Measurements from ENCODE around the gene ZNF214.

ZNF214 gene

DNA sequence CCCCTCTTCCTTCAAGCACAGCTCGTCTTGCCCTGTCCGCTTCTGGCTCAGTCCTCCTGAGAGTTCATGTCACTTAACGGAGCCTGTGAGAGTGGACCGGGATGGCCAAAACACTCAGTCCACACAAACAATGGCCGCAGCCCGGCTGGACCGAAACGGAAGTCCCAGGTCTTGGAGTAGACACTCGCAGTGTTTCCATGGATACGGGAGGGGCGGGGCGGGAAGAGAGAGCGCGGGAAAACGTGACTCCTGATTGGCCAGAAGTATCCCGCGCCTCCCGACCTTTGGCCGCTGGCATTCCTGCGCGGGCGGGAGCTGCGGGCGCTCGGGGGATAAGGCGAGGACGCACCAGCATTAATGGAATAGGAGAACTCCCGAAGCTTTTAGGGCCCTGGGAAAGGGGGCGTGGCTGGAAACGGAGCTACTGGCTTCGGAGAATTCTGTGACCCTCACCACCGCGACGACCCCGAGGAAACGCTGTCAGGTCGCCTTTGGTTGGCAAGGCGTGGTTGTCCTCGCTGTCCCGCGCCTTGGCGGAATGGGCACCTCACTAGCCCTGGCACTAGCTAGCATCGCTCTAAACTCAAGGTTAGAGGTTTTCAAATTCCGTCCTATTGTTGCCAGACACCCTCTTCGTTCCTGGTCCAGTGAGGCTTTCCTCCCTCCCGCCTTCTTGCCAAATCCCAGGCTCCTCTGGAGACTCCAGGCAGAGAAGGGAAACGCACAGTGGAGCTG, at the start of gene ZNF214, which contains the start of gene NLRP14:
ZNF214 (minus strand) TSS at position 164 of the 735 bp plus-strand sequence. CDS start 17,511 bp downstream, outside the sequence.
NLRP14 (plus strand) TSS at position 297 of the 735 bp plus-strand sequence. CDS start 18,108 bp downstream, outside the sequence.
- DNase-seq: peak; percentile 93

DNA sequence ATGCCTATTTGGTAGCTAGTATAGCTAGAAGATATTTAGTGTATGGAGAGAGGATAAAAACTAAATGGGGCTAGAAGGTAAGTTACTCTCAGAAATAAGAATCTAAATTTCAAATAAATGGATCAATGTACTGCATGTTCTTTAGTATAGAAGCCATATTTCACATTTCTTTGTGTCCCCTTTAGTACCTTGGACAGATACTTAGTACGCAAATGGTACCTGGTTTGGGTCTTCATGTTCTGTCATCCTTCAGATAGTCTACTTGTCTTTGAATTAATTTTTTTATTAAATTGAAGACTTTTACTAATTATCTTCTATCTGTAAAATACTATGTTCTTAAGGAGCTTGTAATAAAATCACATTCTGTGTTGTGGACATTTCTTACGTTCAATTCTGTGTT, 42.4 kb upstream of the ZNF214 start:
- DNase-seq: no peak

DNA sequence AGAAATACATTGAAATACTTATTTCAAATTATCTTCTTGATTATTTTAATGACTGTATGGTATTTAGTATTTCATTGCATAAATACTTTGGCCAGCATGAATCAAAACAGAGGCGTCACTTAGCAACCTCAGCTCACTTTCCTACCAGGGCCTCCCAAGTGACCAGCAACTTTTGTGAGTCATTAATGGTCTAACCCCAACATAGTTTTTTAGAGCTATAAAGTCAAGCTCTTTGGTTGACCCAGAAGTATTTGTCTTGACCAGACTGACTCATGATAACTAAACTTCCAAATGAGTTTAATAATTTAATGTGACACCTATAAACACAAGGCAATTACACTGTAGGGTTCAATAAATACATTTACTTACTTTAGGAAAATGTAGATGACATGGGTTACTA, 40.7 kb upstream of the ZNF214 start:
- DNase-seq: no peak

DNA sequence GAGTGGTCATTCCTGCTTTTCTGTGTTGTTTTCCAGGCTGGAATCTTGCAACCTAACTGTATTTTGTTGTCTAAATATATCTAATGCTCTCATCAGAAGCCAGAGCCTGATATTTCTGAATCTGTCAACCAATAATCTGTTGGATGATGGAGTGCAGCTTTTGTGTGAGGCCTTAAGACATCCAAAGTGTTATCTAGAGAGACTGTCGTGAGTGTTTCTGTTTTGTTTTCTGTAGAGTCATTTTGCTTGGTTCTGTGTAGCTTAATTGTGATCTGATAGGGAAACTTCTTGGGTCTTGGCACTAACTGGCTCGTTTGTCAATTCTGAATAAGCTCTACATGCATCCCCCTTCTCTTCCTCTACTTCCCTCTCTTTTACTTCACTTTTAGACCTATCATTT, 37.5 kb upstream of the ZNF214 start:
- no peak for DNase-seq

DNA sequence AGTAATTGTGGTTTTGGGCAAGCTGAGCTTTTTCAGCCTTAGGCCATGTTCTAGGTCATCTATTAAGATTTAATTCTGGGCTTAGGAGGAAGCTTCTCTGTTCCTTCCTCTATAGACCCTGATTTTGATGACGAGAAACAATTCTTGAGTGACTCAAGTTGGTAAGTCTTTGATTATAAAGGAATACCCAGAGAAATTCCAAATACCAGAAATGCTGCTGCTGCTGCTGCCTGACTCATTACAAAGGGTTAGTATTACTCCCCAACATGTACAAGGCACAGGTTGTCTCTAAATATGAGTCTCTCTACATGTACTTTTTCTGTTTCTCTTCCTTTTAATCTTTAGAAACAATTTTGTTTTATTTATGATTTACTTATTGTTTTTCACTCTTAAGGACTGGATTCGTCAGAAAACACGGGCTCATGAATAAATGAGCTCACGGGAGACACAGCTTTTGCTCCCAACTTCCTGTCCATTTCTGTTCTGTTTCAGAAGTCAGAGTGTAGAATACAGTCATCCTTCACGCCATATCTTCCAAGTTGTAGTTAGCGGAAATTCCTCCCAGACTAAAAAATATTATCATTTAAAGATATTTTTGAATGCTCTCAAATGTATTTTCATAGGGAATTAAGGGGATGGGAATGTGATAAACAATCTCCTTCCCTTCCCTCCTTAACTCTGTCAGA, 36.8 kb upstream of the ZNF214 start:
- DNase-seq: no peak

DNA sequence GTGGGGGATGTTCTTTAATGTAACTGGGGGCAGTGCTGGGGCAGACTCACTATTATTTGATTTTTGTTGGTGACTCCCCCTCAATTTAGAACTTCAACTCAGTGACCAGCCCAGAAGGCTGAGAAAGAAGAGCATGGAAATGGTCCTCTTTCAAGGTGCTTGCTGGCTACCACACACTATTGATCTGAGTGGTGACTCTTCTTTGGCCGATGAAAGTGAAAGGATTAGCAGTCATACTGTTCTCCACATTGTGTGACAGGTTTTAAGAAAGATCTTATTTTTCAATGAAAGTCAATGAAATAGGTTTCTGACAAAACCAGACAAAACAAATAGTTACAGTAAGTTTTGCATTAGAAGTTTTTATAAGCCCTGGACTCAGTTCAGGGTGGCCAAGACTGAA, 30.0 kb upstream of the ZNF214 start:
- no peak for DNase-seq

DNA sequence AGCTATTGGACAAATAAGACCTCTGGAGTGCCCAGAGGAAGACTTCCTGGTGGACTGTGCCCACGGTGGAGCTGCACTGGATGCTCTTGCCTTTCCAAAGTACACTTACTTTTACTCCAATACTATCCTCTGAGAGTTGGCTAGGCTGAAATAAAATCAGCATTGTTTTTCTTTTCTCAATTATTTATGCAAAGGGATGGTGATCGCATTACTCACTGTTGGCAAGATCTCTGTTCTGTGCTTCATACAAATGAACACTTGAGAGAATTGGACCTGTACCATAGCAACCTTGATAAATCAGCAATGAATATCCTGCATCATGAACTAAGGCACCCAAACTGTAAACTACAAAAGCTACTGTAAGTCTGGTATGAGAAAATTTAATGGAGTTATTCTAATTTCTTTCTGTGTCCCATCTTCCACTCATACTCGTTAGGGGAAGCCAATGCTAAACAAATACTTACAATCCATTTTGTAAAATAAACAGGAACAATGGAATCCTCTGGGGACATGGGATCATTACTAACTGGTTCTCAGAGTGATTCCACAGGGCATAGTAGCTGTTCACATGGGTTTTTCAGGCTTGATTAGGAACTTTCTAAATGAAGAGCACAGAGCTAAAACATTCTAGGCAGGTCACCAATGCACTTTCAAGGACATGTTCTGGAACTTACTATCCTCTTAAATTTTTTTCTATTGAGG, 26.5 kb upstream of the ZNF214 start:
- DNase-seq: no peak

DNA sequence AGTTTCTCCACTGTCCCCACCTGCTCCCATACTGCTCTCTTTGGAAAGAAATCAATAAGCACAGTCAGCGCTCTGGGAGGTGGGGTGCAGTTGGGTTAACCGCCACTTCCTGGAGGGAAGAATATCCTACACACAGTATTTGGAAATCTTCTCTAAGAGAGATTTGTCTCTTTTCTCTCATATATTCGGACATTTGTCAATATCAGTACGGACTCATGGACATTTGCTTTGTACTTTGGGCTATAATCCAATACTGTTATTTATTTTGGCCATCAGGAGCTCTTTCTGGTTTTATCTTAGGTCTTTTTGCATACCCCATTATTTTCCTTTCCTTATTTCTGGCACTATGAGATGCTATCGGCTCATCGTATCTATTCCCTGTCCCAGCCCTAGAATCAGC, 13.9 kb upstream of the ZNF214 start:
- no peak for DNase-seq

DNA sequence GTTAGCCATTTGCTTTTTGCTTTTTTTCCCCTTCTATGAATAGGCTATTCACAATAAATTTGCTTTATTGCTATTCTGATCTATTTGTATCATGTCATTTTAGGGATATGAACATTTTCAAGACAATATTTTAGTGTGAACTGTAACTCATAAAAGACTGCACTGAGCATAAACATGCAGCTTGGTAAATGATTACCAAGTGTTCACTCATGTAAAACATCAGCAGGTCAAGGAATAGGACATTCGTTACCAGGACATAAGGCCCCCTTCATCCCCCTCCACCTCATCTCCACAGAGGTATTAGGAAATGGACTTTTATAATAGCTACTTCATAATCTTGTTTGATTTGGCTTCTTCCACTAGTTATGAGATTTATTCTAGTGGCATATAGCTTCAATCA, 12.5 kb upstream of the ZNF214 start:
- DNase-seq: no peak

DNA sequence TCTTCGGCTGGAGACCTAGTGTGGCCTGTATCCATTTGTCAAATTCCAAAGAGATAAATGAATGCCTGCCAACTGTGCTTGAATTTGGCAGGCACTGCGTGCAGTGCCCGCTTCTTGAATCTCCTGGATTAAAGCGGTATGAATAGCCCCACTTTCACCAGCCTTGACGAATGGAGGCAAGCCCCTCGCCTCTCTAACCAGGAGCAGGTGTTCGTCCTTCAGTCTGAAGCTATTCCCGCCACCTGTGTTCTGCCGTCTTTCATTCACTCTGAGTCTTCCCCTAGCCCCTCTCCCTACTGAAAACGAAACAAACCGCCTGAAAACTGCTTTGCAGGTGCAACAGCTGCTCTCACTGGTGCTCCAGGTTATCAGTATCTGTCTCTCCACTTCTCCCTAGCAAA, 11.3 kb upstream of the ZNF214 start:
- DNase-seq: no peak

DNA sequence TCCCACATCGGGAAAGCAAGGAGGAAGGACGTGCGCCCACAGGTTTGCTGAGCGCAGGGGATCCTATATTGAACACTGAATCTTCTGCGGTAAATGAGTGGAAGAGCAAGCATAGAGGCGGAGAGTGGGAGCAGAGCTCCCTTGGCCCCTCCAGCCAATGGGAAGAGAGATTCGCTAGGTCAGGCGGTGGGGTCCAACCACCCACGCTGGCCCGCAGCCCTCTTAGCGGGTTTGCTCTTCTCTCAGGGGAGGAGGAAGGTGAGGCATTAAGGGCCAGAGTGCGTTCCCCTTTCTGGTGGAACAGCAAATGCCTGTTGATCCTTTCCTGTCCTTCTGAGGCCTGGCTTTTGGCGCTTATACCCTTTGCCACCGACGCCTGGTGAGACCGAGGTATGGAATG, 10.7 kb upstream of the ZNF214 start:
- no peak for DNase-seq

DNA sequence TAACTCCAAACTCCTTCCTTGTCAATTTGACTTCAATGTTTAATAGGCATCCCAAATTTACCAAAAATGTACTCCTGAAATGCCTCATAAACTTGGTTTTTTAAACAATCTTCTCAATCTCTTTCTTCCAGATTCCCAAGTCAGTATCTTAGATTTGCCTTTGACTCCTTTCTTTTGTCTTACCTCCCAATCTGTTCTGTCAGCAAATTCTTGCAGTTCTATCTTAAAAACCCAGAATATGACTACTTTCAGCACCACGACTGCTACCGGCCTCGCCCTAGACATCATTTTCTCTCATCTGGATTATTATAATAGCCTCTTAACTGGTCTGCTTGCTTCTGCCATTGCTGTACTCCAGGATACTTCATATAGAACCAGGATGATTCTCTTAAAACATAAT, 8.0 kb upstream of the ZNF214 start:
- DNase-seq: no peak

DNA sequence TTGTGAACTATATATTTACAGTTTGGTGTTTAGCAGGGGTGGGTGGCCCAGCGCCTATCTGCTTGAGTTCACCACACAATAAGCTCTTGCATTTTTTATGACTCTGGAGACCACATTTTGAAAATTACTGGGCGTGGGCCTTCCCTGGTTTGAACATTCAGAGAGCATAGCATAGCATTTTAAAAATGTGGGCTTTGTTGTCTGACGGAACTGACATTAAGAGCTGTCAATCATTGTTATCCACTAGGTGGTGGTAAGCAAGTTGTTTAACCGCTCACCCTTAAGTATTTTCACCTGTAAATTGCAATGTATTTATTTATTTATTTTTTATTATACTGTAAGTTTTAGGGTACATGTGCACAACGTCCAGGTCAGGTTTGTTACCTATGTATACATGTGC, 1.2 kb upstream of the ZNF214 start:
- DNase-seq: peak; percentile 60

DNA sequence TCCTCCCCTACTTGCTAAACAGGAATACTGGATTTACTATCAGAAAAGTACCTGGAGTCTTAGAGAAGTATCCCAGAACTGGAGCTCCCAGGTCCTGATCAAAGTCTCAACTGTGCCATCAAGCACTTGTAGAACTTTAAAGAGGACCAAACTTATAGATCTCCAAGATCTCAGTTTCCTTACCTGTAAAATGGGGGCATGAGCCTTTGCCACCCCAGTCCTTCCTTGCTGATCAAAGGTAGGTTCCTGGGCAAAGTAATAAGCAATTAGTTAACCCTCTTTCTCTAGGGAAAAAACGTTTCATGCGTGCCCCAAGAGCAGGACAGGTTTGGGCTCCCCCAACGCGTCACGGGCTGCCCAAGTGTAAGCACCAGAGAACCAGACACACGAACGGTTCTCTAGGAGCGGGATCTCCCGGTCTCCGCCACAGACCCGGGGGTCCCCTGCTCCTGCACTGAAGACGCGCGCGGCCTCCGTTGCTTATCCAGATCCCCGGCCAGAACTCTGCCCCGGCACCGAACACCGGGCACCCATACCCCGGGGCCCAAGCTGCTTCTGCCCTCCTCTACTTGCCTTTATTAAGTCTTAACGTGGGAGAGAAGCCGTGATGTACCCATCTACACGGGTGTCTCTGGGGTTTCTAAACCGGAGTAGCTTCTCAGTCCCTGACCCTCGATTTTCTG, 505 bp downstream of the ZNF214 start:
- no peak for DNase-seq

DNA sequence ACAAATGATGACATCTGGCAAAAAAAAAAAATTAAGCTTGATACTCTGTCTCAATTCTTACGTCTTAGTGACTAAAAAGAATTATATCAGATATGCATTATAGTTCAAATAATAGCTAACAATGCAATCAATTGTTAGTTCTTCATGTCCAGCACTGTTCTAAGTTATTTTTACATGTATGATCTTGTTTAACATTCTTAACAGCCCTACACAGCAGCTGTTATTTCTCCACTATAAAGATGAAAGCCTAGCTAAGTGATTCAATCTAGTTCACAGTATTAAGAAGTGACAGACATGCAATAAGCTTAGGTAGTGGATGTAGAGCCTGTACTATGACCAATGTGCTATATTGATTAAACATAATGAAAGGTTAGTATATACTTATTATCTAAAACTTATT, 4.1 kb downstream of the ZNF214 start:
- DNase-seq: no peak

DNA sequence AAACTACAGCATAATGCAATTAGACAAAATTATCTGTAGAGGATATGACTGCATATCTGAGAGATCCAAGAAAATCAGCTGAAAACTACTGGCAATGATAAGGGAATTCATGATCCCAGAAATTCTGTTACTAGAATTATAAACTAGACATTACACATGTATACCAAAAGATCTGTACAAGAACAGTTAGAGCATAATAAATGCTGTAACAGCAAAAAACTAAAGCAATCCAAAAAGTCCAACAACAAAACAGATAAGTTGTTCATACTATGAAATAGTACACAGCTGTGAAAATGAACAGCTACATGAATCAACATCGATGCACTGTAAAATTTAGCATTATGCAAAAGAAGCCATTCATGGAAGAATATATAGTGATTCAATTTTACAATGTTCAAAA, 6.0 kb downstream of the ZNF214 start:
- no peak for DNase-seq

DNA sequence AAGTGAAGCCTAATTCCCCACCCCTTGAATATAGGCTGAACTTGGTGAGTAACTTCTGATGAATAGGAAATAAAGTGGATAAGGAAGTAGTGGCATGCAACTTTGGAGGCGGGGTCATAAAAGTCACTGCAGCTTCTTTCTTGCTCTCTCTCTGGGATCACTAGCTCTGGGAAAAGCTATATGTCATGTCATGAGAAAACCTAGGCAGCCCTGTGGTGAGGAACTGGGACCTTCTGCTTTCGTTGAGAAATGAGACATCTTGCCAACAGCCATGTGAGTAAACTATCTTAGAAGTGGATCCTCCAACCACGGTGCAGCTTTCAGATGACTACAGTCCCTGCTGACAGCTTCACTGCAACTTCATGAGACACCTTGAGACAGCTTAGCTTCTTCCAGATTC, 15.7 kb downstream of the ZNF214 start:
- no peak for DNase-seq

DNA sequence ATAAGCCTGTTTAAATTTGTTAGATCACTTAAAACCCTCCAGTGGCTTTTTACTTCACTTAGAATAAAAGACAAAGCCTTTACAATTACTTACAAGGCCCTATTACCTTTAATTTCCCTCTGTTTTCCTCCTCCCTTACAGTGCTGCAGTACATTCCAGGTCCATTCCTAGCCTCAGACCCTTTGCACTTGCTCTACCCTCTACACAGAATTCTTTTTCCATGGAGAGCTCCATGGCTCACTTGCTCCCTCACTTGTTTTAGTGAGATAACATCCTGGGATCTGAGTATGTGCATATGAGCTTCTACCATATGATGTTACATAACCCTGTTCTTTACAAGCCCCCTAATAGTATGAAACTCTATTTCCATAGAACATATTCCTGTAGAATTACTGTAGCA, 24.4 kb downstream of the ZNF214 start:
- DNase-seq: no peak

DNA sequence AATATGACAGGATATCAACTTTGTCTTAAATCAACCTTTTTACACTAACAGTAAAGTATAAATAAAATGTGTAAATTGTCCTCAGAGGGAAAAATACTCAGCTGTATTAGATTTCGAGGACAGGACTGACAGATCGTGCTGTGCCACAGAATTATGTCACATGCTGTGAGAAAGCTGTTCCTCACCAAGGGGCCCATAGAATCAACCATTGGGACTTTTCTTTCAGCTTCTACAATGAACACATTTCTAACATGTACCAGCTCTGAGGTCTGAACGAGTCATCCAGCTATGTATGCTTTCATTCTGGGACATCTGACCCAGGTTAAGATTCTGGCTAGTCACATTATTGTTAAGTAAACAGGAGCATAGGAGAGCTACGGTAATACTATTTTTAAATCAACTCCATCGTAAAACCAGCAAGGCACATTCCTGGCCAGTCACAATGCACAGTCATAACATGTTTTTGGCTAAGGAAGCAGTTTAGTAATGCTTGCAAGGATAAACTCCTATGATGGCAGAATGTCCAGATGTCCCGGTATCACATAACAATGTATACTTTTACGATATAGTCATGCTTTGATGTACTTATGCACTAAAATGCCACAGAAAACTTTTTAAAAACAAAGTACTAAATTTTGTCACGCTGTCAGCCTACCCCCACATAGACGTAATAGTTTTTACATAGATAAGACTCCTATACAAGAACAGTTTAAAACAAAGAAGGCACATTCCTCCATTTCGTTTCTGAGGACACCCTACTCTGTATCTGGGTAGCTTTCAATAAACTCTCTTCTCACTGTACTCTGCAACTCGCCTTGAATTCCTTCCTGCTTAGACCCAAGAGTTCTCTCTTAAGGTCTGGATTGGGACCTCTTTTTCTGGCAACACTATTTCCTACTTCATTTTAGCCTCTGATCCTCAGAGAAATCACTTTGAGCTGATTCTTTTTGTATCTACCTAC, 27.4 kb downstream of the ZNF214 start:
- no peak for DNase-seq

DNA sequence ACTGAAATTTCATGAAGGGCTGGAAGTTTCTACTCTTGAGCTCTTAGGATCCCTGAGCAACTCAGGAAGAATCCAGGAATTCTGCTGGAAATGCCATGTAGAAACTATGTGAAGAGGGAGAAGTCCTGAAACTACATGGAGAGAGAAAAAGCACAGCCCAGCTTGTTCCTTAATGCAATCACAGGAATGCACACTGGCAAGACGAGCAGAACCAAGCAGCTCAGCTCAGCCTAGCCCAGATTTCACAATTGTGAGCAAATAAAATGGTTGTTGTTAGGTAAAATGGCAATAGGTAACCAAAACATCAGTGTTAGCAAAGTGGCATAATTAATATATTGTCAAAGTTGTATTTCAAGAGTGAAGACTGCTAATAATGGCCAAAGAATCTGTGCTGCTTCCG, 28.1 kb downstream of the ZNF214 start:
- no peak for DNase-seq

DNA sequence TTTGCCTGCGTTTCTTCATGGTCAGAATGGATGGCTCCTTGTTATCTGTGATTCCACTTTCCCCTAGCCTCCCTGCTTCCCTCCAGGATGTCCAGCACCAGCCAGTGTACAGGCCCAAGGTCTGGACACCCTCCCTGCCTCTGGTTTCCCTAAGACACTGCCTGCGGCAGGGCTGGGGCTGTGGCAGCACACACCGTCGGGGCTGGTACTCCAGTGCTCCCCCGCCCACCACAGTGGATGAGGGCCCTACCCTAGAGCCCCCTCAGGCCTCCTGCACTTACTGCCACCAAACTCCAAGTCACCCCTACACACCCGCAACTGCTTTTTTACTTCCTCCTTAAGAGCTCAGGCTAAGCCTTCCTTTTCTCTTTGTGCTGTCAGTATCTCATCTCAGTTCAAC, 28.9 kb downstream of the ZNF214 start:
- no peak for DNase-seq

DNA sequence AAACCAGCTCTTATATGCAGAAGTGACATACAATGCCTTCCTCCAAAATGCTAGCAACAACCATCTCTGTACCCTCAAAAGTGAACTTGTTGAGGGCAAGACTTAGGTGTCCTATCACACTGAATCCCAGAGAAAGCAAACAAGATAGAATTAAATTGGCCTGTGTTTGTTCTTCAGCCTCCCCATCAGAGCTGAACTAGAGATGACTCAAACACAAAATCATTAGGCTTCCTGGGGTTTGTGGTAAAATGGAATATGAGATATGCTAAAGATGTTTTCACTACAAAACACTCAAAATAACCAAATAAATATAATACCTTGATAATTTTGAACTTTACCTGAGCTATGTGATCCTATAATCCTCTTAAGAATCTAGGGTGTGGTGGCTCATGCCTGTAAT, 31.6 kb downstream of the ZNF214 start:
- no peak for DNase-seq

Measured in NCI-H526 treated with DMSO at 0.1 percent for 48 hours (cell line).